GM21825 (cell line): Measurements from ENCODE around the gene ZDHHC12.
"Not testable (repeated sequence)": the region's sequence is repeated elsewhere in the genome, so short reads cannot be mapped to it uniquely, and the experiment has no call there.

Experiments used
- ATAC-seq: cut with Tn5 transposase; IDR thresholded peaks from one replicate; pipeline ENCODE4 v1.9.1; 2021; ENCODE audit warnings: mild to moderate bottlenecking, moderate library complexity; ENCODE audit not compliant: unreplicated experiment

The ZDHHC12 gene

DNA sequence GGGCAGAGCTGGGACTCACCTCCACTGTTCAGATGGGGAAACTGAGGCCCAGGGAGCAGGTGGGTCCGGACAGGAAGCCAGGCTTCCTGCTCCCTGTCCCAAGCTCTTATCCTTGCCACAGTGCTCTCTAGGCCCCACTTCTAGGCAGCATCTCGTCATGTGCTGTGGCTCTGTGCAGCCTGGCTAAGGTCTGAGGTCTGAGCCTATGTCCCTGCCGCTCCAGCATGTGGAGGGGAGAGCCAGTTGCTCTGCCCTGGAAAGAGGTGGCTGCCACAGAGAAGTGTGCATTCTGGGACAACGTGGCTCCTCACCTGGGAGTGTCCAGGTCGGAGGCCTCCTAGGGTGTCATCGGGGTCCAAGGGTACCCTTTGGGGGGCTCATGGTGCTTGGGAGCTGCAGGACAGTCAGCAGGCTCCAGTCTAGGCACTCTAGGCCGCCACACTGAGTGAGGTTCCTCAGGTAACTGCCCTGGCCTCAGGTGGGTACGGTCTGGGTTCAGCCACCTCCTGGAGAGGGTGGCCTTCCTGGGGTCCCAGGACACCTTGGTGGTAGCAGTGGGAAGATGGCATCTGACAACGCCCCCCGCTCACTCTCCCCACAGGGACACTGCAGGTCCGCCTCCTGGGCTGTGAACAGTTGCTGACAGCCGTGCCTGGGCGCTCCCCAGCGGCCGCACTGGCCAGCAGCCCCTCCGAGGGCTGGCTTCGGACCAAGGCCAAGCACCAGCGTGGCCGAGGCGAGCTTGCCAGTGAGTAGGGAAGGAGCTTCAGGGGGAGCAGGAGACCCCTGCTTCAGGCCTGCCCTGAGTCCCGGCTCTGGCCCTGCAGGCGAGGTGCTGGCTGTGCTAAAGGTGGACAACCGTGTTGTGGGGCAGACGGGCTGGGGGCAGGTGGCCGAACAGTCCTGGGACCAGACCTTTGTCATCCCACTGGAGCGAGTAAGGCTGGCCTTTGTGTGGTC, 11.2 kb downstream of the ZDHHC12 start:
- no peak for ATAC-seq

- ATAC-seq = no peak
Observed at GRCh38 chr9:128707446-128707845, 16.5 kb downstream of the ZDHHC12 start.

DNA sequence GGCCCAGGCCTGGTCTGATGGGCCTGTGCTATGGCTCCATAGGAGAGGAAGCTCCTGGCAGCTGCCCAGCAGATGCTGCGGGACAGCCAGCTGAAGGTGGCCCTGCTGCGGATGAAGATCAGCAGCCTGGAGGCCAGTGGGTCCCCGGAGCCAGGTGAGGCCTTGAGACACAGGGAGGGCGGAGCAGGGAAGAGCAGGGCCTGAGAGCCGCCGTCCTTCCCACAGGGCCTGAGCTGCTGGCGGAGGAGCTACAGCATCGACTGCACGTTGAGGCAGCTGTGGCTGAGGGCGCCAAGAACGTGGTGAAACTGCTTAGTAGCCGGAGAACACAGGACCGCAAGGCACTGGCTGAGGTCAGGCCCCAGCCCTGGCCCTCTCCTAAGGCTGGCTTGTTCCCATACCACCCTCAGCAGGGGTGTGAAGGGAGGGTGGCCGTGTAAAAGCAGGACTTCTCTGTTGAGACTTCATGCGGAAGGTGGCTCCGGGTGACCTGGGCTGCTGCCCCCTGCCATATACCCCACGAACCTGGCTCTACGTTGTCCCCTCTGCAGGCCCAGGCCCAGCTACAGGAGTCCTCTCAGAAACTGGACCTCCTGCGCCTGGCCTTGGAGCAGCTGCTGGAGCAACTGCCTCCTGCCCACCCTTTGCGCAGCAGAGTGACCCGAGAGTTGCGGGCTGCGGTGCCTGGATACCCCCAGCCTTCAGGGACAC, 17.1 kb downstream of the ZDHHC12 start:
- ATAC-seq = no peak

DNA sequence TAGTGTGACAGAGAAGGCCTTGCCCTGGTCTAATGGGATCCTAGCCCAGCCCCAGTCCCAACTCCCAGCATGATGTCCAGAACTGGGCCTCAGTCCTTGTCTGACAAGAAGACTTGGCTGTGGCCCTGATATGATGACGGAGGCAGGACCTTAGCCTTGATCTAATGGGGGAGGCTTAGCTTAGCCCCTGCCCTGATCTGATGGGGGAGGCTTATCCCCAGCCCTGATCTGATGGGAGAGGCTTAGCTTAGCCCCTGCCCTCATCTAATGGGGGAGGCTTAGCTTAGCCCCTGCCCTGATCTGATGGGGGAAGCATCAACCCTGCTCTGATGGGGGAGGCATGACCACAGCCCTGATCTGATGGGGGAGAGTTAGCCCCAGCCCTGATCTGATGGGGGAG, 17.9 kb downstream of the ZDHHC12 start:
- ATAC-seq = no peak

- no peak for ATAC-seq
Observed at GRCh38 chr9:128705051-128705965, 18.6 kb downstream of the ZDHHC12 start.

DNA sequence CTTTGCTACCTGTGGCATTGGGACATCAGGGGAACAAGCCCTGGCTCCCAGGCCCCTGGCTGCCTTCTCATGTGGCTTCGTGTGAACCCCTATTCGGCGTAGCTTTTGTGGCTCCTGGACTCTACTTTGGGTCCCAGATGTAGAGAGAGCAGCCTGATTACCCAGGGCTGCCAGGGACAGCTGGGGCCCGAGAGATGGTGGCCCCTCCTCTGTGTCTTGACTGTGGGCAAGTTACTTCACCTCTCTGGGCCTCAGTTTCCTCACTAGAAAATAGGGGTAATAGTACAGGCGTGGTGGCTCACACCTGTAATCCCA, 19.6 kb downstream of the ZDHHC12 start:
- no peak for ATAC-seq

GRCh38 chr9:128703616-128704355, 20.1 kb downstream of the ZDHHC12 start:
- no peak for ATAC-seq

GRCh38 chr9:128702949-128703615, 20.8 kb downstream of the ZDHHC12 start:
- no peak for ATAC-seq

DNA sequence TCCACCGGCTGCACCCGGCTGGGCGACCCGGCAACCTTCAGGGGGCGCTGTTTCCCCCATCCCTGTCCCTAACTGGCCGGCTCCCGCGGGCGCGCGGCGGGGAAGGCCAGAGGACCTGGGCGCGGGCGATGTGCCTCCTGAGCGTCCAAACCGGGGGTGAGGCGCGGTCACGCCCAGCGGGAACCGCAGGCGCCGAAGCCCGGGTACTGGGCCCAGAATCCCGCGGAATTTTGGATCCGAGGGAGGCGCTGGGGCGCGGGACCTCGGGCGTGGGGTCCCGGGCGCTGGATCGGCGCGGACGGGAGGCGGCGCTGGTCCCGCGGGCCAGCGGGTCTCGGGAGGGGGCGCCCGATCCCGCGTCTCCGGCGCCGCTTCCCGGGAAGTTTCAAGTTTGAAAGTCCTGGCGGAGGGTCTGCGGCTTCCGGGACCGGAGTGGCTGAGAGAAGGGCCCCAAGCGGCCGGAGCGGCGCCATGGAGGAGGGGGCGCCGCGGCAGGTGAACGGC, 21.4 kb downstream of the ZDHHC12 start, which contains the start of gene PKN3:
TSS of gene PKN3 (plus strand) at position 59 of the 504 bp plus-strand sequence. CDS start at position 472, 413 bp downstream.
- peak; percentile 80 for ATAC-seq

DNA sequence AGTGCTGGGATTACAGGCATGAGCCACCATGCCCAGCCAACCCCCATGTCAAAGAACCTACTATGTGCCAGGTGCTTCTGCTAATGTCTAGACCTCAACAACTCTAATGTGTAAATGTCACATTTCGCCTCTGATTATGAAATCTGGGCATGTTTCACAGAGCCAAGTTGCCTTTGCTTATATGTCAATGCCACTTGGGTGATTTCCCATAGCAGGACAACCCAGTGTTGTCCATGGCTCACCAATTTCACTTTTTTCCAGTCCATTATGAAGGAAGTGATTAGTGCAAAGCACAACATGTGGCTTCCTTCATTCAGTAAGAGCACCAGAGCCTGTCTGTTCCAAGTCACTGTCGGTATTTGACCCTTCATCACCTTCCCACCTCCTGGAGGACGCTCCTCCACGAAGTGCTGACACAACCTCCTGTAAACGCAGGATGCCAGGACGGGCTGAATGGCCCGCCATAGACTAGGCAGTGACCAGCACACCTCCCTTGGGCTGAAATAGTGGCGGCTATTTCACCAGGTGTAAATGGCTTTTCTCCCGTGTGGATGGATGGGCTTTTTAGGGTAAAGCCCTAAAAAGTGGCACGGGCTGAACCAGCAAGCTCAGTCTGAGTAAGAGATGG, 22.6 kb downstream of the ZDHHC12 start:
- no peak for ATAC-seq

GRCh38 chr9:128699096-128699795, 24.7 kb downstream of the ZDHHC12 start:
- not testable (repeated sequence) for ATAC-seq

- ATAC-seq = no peak
Observed at GRCh38 chr9:128696923-128697707, 26.8 kb downstream of the ZDHHC12 start.

DNA sequence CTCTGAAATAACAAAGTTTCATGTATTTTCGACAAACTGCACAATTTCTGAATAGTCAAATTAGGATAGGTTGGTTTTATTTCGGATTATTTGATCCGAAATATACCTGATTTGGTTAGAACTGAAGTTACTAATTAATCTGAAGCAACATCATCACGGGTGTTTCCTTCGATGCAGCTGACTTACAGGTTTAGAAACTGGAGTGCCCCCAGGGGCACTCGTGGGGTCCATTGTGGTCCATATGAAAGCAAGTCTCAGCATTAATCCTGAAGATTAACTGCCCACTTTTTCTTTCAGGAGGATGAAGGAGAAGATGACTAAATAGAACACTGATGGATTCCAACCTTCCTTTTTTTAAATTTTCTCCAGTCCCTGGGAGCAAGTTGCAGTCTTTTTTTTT, 29.6 kb downstream of the ZDHHC12 start:
- ATAC-seq = no peak

- ATAC-seq = not testable (repeated sequence)
Observed at GRCh38 chr9:128693738-128694137, 30.2 kb downstream of the ZDHHC12 start.

GRCh38 chr9:128690684-128691034, 33.3 kb downstream of the ZDHHC12 start:
- ATAC-seq = no peak

GRCh38 chr9:128689820-128690683, 33.9 kb downstream of the ZDHHC12 start:
- no peak for ATAC-seq

- peak; percentile 21 for ATAC-seq
Observed at GRCh38 chr9:128689293-128689774, 34.6 kb downstream of the ZDHHC12 start.
